B cell (primary cell): ENCODE data around the gene TRPM7.

Experiments used
- CTCF ChIP-seq: fragments of 200-600 bp; IDR thresholded peaks from one replicate; pipeline ENCODE4 v1.8.0; 2022; ENCODE audit warnings: antibody characterized with exemption, mild to moderate bottlenecking
- EZH2 ChIP-seq: IDR thresholded peaks from 2 replicates; pipeline ENCODE4 v1.6.1; 2012; ENCODE audit warnings: borderline replicate concordance, low read depth, mild to moderate bottlenecking, moderate library complexity, low read length; ENCODE audit not compliant: insufficient read depth, poor library complexity, severe bottlenecking

- TF ChIP-seq CTCF (no peak), EZH2 (no peak)
Measured at GRCh38 chr15:50531163-50531562, 155.4 kb downstream of the TRPM7 start.
